ENCODE data around the gene PSTPIP1.

DNA sequence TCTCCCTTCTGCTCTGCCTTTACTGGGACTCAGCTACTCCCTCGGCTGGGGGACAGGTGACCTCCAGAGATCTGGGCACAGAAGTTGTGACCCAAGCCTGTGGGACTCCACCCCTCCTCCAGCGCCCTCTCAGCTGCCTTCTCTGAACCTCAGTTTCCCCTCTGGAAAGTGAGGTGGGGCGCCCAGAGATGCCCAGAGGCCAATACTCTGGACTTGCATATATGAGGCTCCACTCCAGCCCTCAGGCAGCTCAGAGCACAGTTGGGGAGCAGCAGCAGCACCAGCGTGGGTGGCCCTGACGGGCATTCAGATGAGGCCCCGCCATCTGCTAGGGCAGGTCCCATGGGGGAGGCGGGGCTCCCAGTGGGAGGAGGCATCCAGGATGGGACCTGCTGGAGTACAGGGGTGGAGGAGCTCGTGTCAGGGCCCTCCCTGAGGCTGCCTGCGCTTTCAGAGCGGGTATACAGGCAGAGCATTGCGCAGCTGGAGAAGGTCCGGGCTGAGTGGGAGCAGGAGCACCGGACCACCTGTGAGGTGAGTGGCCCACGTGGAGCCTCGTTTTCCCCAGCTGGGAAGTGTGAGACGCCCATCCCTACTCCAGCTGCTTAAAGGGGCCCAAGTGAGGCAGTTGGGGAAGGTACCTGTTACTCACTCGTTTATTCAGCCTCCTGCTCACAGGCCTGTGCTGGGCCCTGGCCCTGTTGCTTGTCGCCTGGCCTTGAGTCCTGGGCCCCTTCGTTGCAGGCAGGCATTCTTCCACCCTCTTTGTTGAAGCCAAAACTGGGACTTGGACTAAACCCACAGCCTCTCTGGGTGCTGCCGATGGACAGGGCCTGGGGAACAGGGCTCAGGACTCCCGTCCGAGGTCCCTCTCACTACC, 35.4 kb downstream of the PSTPIP1 start:
- TF ChIP-seq, protein P1, sequence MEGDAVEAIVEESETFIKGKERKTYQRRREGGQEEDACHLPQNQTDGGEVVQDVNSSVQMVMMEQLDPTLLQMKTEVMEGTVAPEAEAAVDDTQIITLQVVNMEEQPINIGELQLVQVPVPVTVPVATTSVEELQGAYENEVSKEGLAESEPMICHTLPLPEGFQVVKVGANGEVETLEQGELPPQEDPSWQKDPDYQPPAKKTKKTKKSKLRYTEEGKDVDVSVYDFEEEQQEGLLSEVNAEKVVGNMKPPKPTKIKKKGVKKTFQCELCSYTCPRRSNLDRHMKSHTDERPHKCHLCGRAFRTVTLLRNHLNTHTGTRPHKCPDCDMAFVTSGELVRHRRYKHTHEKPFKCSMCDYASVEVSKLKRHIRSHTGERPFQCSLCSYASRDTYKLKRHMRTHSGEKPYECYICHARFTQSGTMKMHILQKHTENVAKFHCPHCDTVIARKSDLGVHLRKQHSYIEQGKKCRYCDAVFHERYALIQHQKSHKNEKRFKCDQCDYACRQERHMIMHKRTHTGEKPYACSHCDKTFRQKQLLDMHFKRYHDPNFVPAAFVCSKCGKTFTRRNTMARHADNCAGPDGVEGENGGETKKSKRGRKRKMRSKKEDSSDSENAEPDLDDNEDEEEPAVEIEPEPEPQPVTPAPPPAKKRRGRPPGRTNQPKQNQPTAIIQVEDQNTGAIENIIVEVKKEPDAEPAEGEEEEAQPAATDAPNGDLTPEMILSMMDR (IDR thresholded peaks at IDR 0.05), result no peak
- TF ChIP-seq POLR2A (IDR thresholded peaks at IDR 0.05) (no peak), EP300 (IDR thresholded peaks at IDR 0.05) (no peak), POLR2AphosphoS5 (IDR thresholded peaks at IDR 0.05) (no peak)

All from sigmoid colon (tissue), 4 donors.